ENCODE data around the gene MYCN. TPM values are rescaled to one million over a fixed set of nuclear protein-coding genes. Genes with fewer than 3 reads are reported as not detected.

Gene MYCN
- total and polyA plus RNA-seq, 2 of the 8 experiments (the other 6 are each of a cell fraction or from before 2014, with no cell fraction given): 87.8 to 137 TPM

DNA sequence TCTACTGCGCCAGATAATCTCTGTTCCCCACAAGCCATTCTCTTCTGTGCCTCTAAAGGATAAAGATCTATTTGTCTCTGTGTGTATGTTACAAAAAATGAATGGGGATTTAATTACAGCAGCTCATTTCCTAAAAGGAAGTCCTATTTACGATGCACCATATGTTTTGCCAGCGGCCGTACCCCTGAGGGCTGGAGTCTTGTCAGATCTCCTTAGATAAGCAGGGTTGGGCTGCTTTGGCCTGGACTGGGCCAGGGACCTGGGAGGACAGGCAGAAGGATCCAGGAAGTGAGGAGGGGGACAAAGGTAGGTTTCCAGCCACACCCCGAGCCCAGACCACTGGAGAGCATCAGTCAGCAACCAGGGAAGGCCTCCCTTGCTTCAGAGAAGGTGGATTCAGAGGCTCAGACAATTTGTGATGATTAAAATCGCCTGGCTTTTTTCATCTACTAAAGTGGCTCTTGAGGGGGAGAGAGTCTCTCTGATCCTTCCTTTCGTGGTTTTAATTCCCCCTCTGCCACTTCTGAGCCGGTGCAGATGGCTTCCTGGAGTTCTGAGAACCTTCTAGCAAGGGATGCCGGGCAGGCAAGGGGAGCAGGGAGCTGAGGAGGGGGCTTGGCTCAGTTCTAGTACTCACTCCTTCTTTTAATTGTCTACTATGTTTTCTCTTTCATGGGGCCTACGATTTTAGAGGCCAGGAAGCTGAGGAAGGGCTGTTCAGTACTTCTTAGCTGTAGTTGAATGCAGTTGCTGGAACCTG is 42.1 kb downstream of the MYCN start (continued):
- TF ChIP-seq, protein P1, sequence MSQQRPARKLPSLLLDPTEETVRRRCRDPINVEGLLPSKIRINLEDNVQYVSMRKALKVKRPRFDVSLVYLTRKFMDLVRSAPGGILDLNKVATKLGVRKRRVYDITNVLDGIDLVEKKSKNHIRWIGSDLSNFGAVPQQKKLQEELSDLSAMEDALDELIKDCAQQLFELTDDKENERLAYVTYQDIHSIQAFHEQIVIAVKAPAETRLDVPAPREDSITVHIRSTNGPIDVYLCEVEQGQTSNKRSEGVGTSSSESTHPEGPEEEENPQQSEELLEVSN (IDR thresholded peaks at IDR 0.05): no peak
- no peak for TF ChIP-seq GTF2F1 (IDR thresholded peaks at IDR 0.05; ENCODE audit: borderline replicate concordance, low read depth, low read length)
- no peak for TF ChIP-seq ATF2 (IDR thresholded peaks at IDR 0.05; ENCODE audit: low read length)
- no peak for TF ChIP-seq POLR2A (IDR thresholded peaks at IDR 0.05; ENCODE audit: control extremely low read depth in 1 of 2, low read depth in 2 of 2, low read length in 2 of 2)
- no peak for TF ChIP-seq ATF3 (IDR thresholded peaks at IDR 0.05; ENCODE audit: insufficient read depth, low read depth, low read length)
- TF ChIP-seq SRF (IDR thresholded peaks at IDR 0.05; ENCODE audit: low read depth, low read length): no peak
- no peak for TF ChIP-seq USF2 (IDR thresholded peaks at IDR 0.05; ENCODE audit: low read length)
- no peak for TF ChIP-seq NANOG (IDR thresholded peaks at IDR 0.05; ENCODE audit: insufficient read depth, low read depth, low read length, poor library complexity, severe bottlenecking)
